Measurements from ENCODE around the gene ATP5F1D. TPM values are rescaled to one million over a fixed set of nuclear protein-coding genes. Genes with fewer than 3 reads are reported as not detected.

ATP5F1D gene
- total and polyA plus RNA-seq, 2 of the 13 experiments (the other 11 are each of a cell fraction or from before 2014, with no cell fraction given) = 39.4 to 78.7 TPM

DNA sequence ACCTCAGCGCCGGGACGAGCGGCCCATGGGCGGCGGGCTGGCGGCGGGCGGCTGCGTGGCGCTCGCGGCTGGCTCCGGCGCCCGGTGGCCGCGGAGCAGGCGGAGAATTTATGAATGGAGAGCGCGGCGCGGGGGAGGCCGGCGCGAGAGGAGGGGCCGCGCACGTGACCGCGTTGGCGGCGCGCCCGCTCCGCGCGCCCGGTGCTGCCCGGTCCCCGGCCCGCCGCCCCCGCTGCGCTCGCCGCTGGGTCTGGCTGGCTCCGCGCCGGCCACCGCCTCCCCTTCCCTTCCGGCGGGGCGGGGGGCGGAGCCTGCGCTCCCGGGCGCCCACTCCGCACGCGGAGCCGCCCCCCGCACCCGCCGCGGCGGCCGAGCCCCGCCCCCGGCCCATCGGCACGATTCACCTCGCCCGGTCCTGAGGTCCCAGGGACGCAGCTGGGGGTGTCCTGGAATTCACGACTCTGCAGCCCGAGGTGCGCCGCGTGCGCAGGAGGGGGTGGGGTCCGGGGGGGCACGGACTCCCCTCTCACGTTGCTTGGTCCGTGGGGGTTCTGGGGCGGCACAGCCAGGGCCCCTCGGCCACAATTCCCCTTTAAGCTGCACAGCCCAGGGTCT, 3.7 kb upstream of the ATP5F1D start, which contains the start of gene CBARP (continued):
- TF ChIP-seq, protein P1, sequence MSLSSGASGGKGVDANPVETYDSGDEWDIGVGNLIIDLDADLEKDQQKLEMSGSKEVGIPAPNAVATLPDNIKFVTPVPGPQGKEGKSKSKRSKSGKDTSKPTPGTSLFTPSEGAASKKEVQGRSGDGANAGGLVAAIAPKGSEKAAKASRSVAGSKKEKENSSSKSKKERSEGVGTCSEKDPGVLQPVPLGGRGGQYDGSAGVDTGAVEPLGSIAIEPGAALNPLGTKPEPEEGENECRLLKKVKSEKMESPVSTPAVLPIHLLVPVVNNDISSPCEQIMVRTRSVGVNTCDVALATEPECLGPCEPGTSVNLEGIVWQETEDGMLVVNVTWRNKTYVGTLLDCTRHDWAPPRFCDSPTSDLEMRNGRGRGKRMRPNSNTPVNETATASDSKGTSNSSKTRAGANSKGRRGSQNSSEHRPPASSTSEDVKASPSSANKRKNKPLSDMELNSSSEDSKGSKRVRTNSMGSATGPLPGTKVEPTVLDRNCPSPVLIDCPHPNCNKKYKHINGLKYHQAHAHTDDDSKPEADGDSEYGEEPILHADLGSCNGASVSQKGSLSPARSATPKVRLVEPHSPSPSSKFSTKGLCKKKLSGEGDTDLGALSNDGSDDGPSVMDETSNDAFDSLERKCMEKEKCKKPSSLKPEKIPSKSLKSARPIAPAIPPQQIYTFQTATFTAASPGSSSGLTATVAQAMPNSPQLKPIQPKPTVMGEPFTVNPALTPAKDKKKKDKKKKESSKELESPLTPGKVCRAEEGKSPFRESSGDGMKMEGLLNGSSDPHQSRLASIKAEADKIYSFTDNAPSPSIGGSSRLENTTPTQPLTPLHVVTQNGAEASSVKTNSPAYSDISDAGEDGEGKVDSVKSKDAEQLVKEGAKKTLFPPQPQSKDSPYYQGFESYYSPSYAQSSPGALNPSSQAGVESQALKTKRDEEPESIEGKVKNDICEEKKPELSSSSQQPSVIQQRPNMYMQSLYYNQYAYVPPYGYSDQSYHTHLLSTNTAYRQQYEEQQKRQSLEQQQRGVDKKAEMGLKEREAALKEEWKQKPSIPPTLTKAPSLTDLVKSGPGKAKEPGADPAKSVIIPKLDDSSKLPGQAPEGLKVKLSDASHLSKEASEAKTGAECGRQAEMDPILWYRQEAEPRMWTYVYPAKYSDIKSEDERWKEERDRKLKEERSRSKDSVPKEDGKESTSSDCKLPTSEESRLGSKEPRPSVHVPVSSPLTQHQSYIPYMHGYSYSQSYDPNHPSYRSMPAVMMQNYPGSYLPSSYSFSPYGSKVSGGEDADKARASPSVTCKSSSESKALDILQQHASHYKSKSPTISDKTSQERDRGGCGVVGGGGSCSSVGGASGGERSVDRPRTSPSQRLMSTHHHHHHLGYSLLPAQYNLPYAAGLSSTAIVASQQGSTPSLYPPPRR (CRISPR knock-in tag; IDR thresholded peaks at IDR 0.05; ENCODE audit: borderline replicate concordance) = 0 out of 2 replicates have a peak, but pooled peaks have one; percentile 28
- no peak for TF ChIP-seq KDM6A (CRISPR knock-in tag; IDR thresholded peaks at IDR 0.05; ENCODE audit: low read depth)

DNA sequence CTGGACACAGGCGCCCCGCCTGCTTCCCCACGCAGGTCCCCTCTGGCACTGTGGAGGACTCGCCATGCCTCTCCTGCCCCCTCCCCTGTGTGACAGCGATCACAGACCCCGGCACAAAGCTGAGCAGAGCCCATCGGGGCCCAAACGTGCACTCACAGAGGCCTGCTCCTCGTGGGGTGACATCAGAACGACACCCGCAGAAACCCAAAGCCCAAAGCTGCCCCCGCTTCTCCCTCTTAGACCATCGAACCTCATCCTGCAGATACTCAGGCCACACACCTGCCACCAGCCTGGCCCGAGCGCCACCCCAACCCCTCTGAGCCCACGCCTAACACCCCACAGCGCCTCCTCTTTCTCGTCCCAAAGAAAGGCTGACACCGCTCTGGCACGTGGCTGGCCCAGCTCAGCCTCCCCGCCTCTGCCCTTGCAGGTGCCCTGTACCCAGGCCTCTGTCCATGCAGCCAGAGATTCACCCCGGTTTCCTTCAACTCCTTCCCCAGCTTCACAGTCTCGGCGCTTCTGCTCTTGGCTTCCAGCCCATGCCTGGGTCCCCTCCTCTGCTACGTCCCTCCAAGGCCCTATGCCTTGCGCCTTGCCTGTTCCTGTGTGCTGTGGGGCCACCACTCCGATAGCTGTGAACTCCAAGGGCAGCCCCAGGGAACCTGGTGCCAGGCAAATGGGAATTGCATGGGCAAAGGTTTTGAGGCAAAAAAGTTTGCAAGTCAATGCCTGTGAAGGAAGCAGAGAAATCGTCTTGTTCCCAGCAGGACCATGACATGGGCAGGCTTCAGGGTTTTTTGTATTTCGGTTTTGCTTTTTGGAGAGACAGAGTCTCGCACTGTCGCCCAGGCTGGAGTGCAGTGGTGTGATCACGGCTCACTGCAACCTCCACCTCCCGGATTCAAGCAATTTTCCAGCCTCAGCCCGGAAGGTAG, 2.9 kb upstream of the ATP5F1D start:
- in situ Hi-C loops (cut with HindIII; ENCODE audit: extremely low pct_ligation_motif_present, low pct_unique_long_range_greater_than_20kb) = no loop called here
- POLR2A ChIA-PET = interaction anchor here (0.6 to 10.1 kb wide), 10 partner anchors 13 to 775 kb away, joined by 3 to 469 read pairs (median 4); partner anchors contain the start of gene CIRBP
- Histone ChIP-seq H2AFZ (ENCODE audit: low read length) (no peak overlapping the region), H3K4me3 (replicated peaks in 1 of 3; ENCODE audit: insufficient read depth in 1 of 3, low read depth in 2 of 3, low read length in 3 of 3) (peak overlapping the region; percentile 59 to 77 (median 77); a peak in 5 of 6 replicates), H4K20me1 (ENCODE audit: insufficient read depth, low read length) (no peaks in the 10 kb centered on the region), H3K79me2 (ENCODE audit: insufficient read depth, low read length) (peaks cover 17% of the 10 kb centered on the region), H3K9ac (ENCODE audit: insufficient read depth, low read depth, low read length) (peak overlapping the region; percentile 63; the same call in 1 of the 2 replicates), H3K4me1 (ENCODE audit: insufficient read depth, low read length) (peaks cover 38% of the 10 kb centered on the region), H3K9me3 (ENCODE audit: low read length) (no peaks in the 10 kb centered on the region), H3K27me3 (ENCODE audit: control insufficient read depth in 1 of 2, insufficient read depth in 2 of 2, low read length in 2 of 2) (no peaks in the 10 kb centered on the region), H3K27ac (ENCODE audit: extremely low read length, insufficient read depth, low read length) (peak overlapping the region; percentile 7), H3K4me2 (ENCODE audit: low read depth, low read length) (peak overlapping the region; percentile 91), H3K36me3 (replicated peaks in 1 of 2; ENCODE audit: control insufficient read depth in 1 of 2, insufficient read depth in 2 of 2, low read length in 2 of 2) (peaks cover 0 to 1% of the 10 kb centered on the region in 2 experiments; a peak in 1 of 5 replicates)
- CTCF ChIA-PET (ENCODE audit: low intra/inter-chr PET ratio, low total read pairs) = no interaction called here
- DNase-seq (ENCODE audit: low spot score) (no peak), FAIRE-seq (no peak), ATAC-seq (peak; percentile 4)
- WGBS (ENCODE audit: low lambda C conversion rate) = 21% methylated on average over 28 of the region's 34 CpGs
- intact Hi-C loops (cut with micrococcal nuclease; ENCODE audit: unreplicated experiment) = no loop called here
- BruUV-seq (replicated peaks) = no TSS peak
- TF ChIP-seq, protein P2, sequence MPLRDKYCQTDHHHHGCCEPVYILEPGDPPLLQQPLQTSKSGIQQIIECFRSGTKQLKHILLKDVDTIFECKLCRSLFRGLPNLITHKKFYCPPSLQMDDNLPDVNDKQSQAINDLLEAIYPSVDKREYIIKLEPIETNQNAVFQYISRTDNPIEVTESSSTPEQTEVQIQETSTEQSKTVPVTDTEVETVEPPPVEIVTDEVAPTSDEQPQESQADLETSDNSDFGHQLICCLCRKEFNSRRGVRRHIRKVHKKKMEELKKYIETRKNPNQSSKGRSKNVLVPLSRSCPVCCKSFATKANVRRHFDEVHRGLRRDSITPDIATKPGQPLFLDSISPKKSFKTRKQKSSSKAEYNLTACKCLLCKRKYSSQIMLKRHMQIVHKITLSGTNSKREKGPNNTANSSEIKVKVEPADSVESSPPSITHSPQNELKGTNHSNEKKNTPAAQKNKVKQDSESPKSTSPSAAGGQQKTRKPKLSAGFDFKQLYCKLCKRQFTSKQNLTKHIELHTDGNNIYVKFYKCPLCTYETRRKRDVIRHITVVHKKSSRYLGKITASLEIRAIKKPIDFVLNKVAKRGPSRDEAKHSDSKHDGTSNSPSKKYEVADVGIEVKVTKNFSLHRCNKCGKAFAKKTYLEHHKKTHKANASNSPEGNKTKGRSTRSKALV (CRISPR knock-in tag; IDR thresholded peaks at IDR 0.05) = no peak
- TF ChIP-seq YEATS4 (CRISPR knock-in tag; IDR thresholded peaks at IDR 0.05; ENCODE audit: borderline replicate concordance) (peak; percentile 27; the same call in 1 of the 2 replicates), NONO (IDR thresholded peaks at IDR 0.05) (no peak), NONO (CRISPR knock-in tag; conservative IDR thresholded peaks at IDR 0.05) (0 out of 2 replicates have a peak, but pooled peaks have one; percentile 11), KLF11 (CRISPR knock-in tag; IDR thresholded peaks at IDR 0.05) (no peak), ZNF441 (CRISPR knock-in tag; IDR thresholded peaks at IDR 0.05; ENCODE audit: borderline replicate concordance) (no peak), ZNF430 (CRISPR knock-in tag; IDR thresholded peaks at IDR 0.05) (peak; percentile 49; the same call in 1 of the 2 replicates)
- TF ChIP-seq, protein P3, sequence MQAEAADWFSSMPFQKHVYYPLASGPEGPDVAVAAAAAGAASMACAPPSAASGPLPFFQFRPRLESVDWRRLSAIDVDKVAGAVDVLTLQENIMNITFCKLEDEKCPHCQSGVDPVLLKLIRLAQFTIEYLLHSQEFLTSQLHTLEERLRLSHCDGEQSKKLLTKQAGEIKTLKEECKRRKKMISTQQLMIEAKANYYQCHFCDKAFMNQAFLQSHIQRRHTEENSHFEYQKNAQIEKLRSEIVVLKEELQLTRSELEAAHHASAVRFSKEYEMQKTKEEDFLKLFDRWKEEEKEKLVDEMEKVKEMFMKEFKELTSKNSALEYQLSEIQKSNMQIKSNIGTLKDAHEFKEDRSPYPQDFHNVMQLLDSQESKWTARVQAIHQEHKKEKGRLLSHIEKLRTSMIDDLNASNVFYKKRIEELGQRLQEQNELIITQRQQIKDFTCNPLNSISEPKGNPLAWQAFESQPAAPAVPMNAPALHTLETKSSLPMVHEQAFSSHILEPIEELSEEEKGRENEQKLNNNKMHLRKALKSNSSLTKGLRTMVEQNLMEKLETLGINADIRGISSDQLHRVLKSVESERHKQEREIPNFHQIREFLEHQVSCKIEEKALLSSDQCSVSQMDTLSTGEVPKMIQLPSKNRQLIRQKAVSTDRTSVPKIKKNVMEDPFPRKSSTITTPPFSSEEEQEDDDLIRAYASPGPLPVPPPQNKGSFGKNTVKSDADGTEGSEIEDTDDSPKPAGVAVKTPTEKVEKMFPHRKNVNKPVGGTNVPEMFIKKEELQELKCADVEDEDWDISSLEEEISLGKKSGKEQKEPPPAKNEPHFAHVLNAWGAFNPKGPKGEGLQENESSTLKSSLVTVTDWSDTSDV (CRISPR knock-in tag; IDR thresholded peaks at IDR 0.05) = peak; percentile 80; the same call in 1 of the 2 replicates

All from HepG2 (cell line).